SK-N-MC (cell line): Measurements from ENCODE around the gene MT2A.

Experiments used
- EZH2 ChIP-seq: fragments of 200-600 bp; sonication (generic); IDR thresholded peaks from one replicate; pipeline ENCODE4 v1.6.1; 2017; ENCODE audit warnings: antibody characterized with exemption
- FOXP2 ChIP-seq: optimal IDR thresholded peaks from 2 replicates; pipeline ENCODE3; 2011; ENCODE audit warnings: mild to moderate bottlenecking, moderate library complexity; ENCODE audit not compliant: insufficient read depth; ENCODE audit errors: extremely low read length, control extremely low read depth
- POLR2AphosphoS5 ChIP-seq: IDR thresholded peaks from 2 replicates; pipeline ENCODE4 v1.6.1; 2012; ENCODE audit warnings: mild to moderate bottlenecking, low read depth, low read length, borderline replicate concordance

DNA sequence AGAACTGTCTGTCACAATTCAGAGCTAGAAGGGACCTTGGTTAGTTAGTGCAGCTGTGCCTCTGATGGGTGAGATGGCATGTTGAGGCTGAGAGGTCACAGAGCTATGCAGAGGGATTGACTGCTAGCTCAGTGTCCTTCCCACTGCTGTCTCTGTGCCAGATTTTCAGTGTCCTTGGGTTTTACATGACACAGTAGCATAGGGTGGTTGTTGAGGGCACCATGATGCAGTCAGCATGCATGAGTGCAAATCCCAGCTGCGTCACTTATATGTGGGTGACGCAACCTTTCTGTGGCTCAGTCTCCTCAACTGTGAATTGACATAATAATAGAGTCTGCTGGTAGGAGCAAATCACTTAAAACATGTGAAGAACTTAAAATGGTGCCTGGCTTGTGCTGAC lies 32.8 kb downstream of the MT2A start:
- TF ChIP-seq EZH2 (no peak), POLR2AphosphoS5 (no peak), FOXP2 (no peak)
